SK-N-SH (cell line): ENCODE results near the gene AGAP2. TPM values are rescaled to one million over a fixed set of nuclear protein-coding genes. Genes with fewer than 3 reads are reported as not detected.

Experiments
- CTCF ChIA-PET: fragments of 300-600, 350-600 bp; formaldehyde crosslinking; extraction: SDS; loops from one replicate; lab custom pipeline; 2021; lab: Yijun Ruan, JAX
- POLR2A ChIA-PET: fragments of 350-600 bp; sonication (Branson Sonifier 250); formaldehyde crosslinking; extraction: SDS; loops from one replicate; lab custom pipeline; 2020; ENCODE audit warnings: antibody characterized with exemption, inconsistent platforms; lab: Yijun Ruan, JAX
- DNase-seq: peaks from one replicate; pipeline ENCODE4 v3.0.0; 2012
- H2AFZ ChIP-seq: fragments of 200-600 bp; sonication (generic); 2 replicates; pipeline ENCODE4 v1.8.1; 2016; ENCODE audit warnings: antibody characterized with exemption, mild to moderate bottlenecking, low read depth
- H3F3A ChIP-seq: fragments of 200-600 bp; sonication (generic); replicated peaks from 2 replicates; pipeline ENCODE3; 2016; ENCODE audit warnings: antibody characterized with exemption, mild to moderate bottlenecking; ENCODE audit not compliant: insufficient read depth
- H3K27ac ChIP-seq, 2 experiments: fragments of 200-500 bp in 1 of 2; fragments of 200-600 bp in 1 of 2; sonication (Bioruptor generic) in 1 of 2; sonication (generic), shearing (Covaris generic) in 1 of 2; 2 replicates each; pipeline versions ENCODE4 v1.5.1 to v1.6.1; 2014 to 2016; ENCODE audit warnings: low read depth in 2 of 2, inconsistent platforms in 1 of 2, low read length in 1 of 2, mild to moderate bottlenecking in 1 of 2, mixed read lengths in 1 of 2
- H3K27me3 ChIP-seq: fragments of 200-600 bp; sonication (generic), shearing (Covaris generic); 2 replicates; pipeline ENCODE4 v1.6.1; 2016; ENCODE audit warnings: mixed run types; ENCODE audit not compliant: insufficient read depth
- H3K36me3 ChIP-seq, 2 experiments: fragments of 200-500 bp in 1 of 2; fragments of 200-600 bp in 1 of 2; sonication (Bioruptor generic) in 1 of 2; sonication (generic) in 1 of 2; replicated peaks in 1 of 2; 2 replicates each; pipeline versions ENCODE3 to v1.5.1; 2014 to 2016; ENCODE audit warnings: low read length in 1 of 2, mild to moderate bottlenecking in 1 of 2; ENCODE audit not compliant: insufficient read depth in 2 of 2, control insufficient read depth in 1 of 2
- H3K4me1 ChIP-seq, 2 experiments: fragments of 200-500 bp in 1 of 2; fragments of 200-600 bp in 1 of 2; sonication (Bioruptor generic) in 1 of 2; sonication (generic), shearing (Covaris generic) in 1 of 2; 2 replicates each; pipeline versions ENCODE4 v1.5.1 to v1.6.1; 2014 to 2016; ENCODE audit warnings: low read depth in 1 of 2, low read length in 1 of 2, mixed run types in 1 of 2; ENCODE audit not compliant: insufficient read depth in 2 of 2, control insufficient read depth in 1 of 2
- H3K4me2 ChIP-seq: fragments of 200-600 bp; sonication (generic), shearing (Covaris generic); 2 replicates; pipeline ENCODE4 v1.6.1; 2017; ENCODE audit warnings: mixed run types
- H3K4me3 ChIP-seq, 2 experiments: fragments of 200-500 bp in 1 of 2; fragments of 200-600 bp in 1 of 2; sonication (Bioruptor generic) in 1 of 2; sonication (generic), shearing (Covaris generic) in 1 of 2; 2 replicates each; pipeline versions ENCODE4 v1.5.1 to v1.8.1; 2014 to 2016; ENCODE audit warnings: low read depth in 2 of 2, inconsistent platforms in 1 of 2, low read length in 1 of 2, mild to moderate bottlenecking in 1 of 2, mixed read lengths in 1 of 2, moderate library complexity in 1 of 2
- H3K79me2 ChIP-seq: fragments of 200-600 bp; sonication (generic); 2 replicates; pipeline ENCODE4 v1.8.1; 2017; ENCODE audit warnings: mild to moderate bottlenecking; ENCODE audit not compliant: insufficient read depth
- H3K9ac ChIP-seq: fragments of 200-600 bp; sonication (generic); 2 replicates; pipeline ENCODE4 v1.6.1; 2017; ENCODE audit warnings: mixed run types
- H3K9me2 ChIP-seq: fragments of 200-600 bp; sonication (generic); 2 replicates; pipeline ENCODE4 v1.6.1; 2017; ENCODE audit warnings: mixed run types
- H3K9me3 ChIP-seq: fragments of 200-600 bp; sonication (generic); 2 replicates; pipeline ENCODE4 v1.6.1; 2017; ENCODE audit warnings: mixed run types, mild to moderate bottlenecking, moderate library complexity
- H4K20me1 ChIP-seq: fragments of 200-600 bp; sonication (generic); 2 replicates; pipeline ENCODE4 v1.6.1; 2017; ENCODE audit warnings: mild to moderate bottlenecking, mixed run types; ENCODE audit not compliant: insufficient read depth
- CHD2 ChIP-seq: fragments of 150-350 bp; IDR thresholded peaks from 2 replicates; pipeline ENCODE4 v1.6.1; 2018; ENCODE audit warnings: low read length; ENCODE audit not compliant: partially characterized antibody
- CTCF ChIP-seq: fragments of 200-600 bp; sonication (generic); IDR thresholded peaks from 2 replicates; pipeline ENCODE4 v1.6.1; 2017; ENCODE audit warnings: antibody characterized with exemption, mild to moderate bottlenecking, moderate library complexity
- EP300 ChIP-seq, 2 experiments: IDR thresholded peaks; 2 replicates each; pipeline versions ENCODE4 v1.4.0 to v1.6.1; 2012; ENCODE audit warnings: borderline replicate concordance in 1 of 2, low read depth in 1 of 2, low read length in 1 of 2
- FOXJ3 ChIP-seq: sonication (generic); formaldehyde crosslinking; IDR thresholded peaks from 2 replicates; pipeline ENCODE4 v1.5.1; 2020; ENCODE audit warnings: mild to moderate bottlenecking, missing genetic modification reagents
- FOXM1 ChIP-seq: IDR thresholded peaks from 2 replicates; pipeline ENCODE4 v1.4.0; 2012; ENCODE audit warnings: low read depth, mild to moderate bottlenecking
- GABPA ChIP-seq: IDR thresholded peaks from 2 replicates; pipeline ENCODE4 v1.4.0; 2012; ENCODE audit warnings: low read depth, mild to moderate bottlenecking
- GATA2 ChIP-seq: sonication (generic); formaldehyde crosslinking; IDR thresholded peaks from 2 replicates; pipeline ENCODE4 v1.5.0; 2020; ENCODE audit warnings: mild to moderate bottlenecking, missing genetic modification reagents
- JUND ChIP-seq: IDR thresholded peaks from 2 replicates; pipeline ENCODE4 v1.4.0; 2012
- MAX ChIP-seq: IDR thresholded peaks from 2 replicates; pipeline ENCODE4 v1.4.0; 2012; ENCODE audit warnings: low read depth
- MEF2A ChIP-seq: IDR thresholded peaks from 2 replicates; pipeline ENCODE4 v1.4.0; 2012; ENCODE audit warnings: low read depth, borderline replicate concordance
- MXI1 ChIP-seq: IDR thresholded peaks from 2 replicates; pipeline ENCODE4 v1.6.1; 2012; ENCODE audit warnings: mild to moderate bottlenecking, low read depth, low read length, improper control_type of control experiment
- NRF1 ChIP-seq: IDR thresholded peaks from 2 replicates; pipeline ENCODE4 v1.6.1; 2012; ENCODE audit warnings: low read depth, mild to moderate bottlenecking, low read length
- POLR2AphosphoS5 ChIP-seq: IDR thresholded peaks from 2 replicates; pipeline ENCODE4 v1.6.1; 2012; ENCODE audit warnings: low read depth, low read length
- RAD21 ChIP-seq: IDR thresholded peaks from 2 replicates; pipeline ENCODE4 v1.6.1; 2012; ENCODE audit warnings: mild to moderate bottlenecking, low read length
- RCOR1 ChIP-seq: fragments of 150-350 bp; IDR thresholded peaks from 2 replicates; pipeline ENCODE4 v1.6.1; 2017; ENCODE audit warnings: antibody characterized with exemption, low read length
- RXRA ChIP-seq: IDR thresholded peaks from 2 replicates; pipeline ENCODE4 v1.4.0; 2012; ENCODE audit warnings: low read depth, mild to moderate bottlenecking, borderline replicate concordance
- SIN3A ChIP-seq: IDR thresholded peaks from 2 replicates; pipeline ENCODE4 v1.6.1; 2012; ENCODE audit warnings: low read depth, mild to moderate bottlenecking, low read length, moderate library complexity, borderline replicate concordance
- SMC3 ChIP-seq: IDR thresholded peaks from 2 replicates; pipeline ENCODE4 v1.6.1; 2012; ENCODE audit warnings: low read depth, low read length, improper control_type of control experiment
- TAF1 ChIP-seq: IDR thresholded peaks from 2 replicates; pipeline ENCODE4 v1.6.1; 2012; ENCODE audit warnings: low read depth, mild to moderate bottlenecking, low read length, moderate library complexity, borderline replicate concordance
- TCF12 ChIP-seq: IDR thresholded peaks from 2 replicates; pipeline ENCODE4 v1.4.0; 2012
- TEAD4 ChIP-seq: IDR thresholded peaks from 2 replicates; pipeline ENCODE4 v1.4.0; 2012; ENCODE audit warnings: mild to moderate bottlenecking, borderline replicate concordance; ENCODE audit not compliant: insufficient read depth
- USF1 ChIP-seq: IDR thresholded peaks from 2 replicates; pipeline ENCODE4 v1.4.0; 2012; ENCODE audit warnings: low read depth, borderline replicate concordance
- YY1 ChIP-seq: IDR thresholded peaks from 2 replicates; pipeline ENCODE4 v1.4.0; 2012; ENCODE audit warnings: low read depth, mild to moderate bottlenecking
- ZBTB33 ChIP-seq: IDR thresholded peaks from 2 replicates; pipeline ENCODE4 v1.4.0; 2012; ENCODE audit warnings: low read depth, borderline replicate concordance
- WGBS: methylation state at CpG from one replicate; pipeline ENCODE4 v1.1.6; 2017; ENCODE audit warnings: low lambda C conversion rate; 5-methylcytosine and 5-hydroxymethylcytosine counted together
- polyA plus RNA-seq, 3 experiments: library from polyadenylated mRNA; depleted of rRNA; stranded (reverse); fragments of >200 nt; gene quantifications; 2 replicates each; pipeline ENCODE4 v1.2.3, GENCODE V29; 2012
- TF ChIP-seq, protein P1 (sequence below): fragments of 150-350 bp; IDR thresholded peaks from 2 replicates; pipeline ENCODE4 v1.6.1; 2016; ENCODE audit warnings: mild to moderate bottlenecking, low read depth, low read length
- TF ChIP-seq, protein P2 (sequence below): IDR thresholded peaks from 2 replicates; pipeline ENCODE4; 2012

Gene AGAP2
- polyA plus RNA-seq, 1 of the 3 experiments (the other 2 are of a cell fraction): 5.2 TPM

DNA sequence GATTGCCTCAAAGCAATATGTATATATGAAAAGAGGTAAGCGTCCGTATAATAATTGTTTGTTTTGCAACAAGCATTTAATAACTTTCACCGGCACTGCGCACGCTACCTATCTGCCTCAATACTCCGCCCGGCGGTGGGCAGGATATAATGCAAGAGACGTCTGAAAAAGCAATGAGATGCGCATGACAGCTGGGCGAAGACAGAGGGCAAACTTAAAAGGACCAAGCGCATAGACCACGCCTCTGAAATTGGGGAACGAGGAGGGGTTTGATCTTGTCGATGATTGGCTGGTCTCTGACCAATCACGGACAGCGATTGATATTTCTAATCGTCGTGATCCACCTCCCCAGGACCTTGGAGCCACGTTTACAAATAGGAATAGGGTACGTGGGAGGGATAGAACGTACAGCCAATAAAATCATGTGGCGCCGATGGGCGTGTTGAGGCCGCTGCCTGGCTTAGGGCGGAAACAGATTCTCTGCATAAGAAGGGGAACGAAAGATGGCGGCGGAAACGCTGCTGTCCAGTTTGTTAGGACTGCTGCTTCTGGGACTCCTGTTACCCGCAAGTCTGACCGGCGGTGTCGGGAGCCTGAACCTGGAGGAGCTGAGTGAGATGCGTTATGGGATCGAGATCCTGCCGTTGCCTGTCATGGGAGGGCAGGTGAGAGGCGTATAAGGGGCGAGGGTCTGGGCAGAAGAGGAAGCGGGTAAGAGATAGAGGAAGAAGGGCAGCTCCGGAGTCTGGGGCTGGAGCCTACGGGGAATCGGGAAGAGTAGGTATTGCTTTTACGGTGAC, 44.7 kb downstream of the AGAP2 start, which contains the start of gene OS9:
Gene OS9 (plus strand): TSS at position 474 of the 800 bp plus-strand sequence. CDS start 30 bp downstream, at position 504.
- no peaks in the 10 kb centered on the region for H3K9me3 ChIP-seq
- peaks cover 14% of the 10 kb centered on the region; the same call in 1 of the 2 replicates for H3K79me2 ChIP-seq
- WGBS: 1% methylated on average over 45 of the region's 45 CpGs
- H3K9me2 ChIP-seq: no peaks in the 10 kb centered on the region
- H3K27me3 ChIP-seq: no peaks in the 10 kb centered on the region
- POLR2A ChIA-PET: interaction anchor here (0.6 to 1.1 kb wide), 3 partner anchors 37 to 361 kb away, joined by 3 read pairs; partner anchors contain the start of gene ARHGEF25
- CTCF ChIA-PET: interaction anchor here (0.6 to 3.4 kb wide), 18 partner anchors 11 to 231 kb away, joined by 3 to 27 read pairs (median 5); partner anchors contain the start of gene B4GALNT1
- peak within 1 kb of the TSS; percentile 81 for H3K9ac ChIP-seq
- H3F3A ChIP-seq: peaks cover 13% of the 10 kb centered on the region
- H2AFZ ChIP-seq: peak within 1 kb of the TSS; percentile 98
- no peaks in the 10 kb centered on the region for H4K20me1 ChIP-seq
- H3K4me3 ChIP-seq: peak within 1 kb of the TSS; percentile 90
- peak within 1 kb of the TSS in 1 of 2 experiments; percentile 59; a peak in 2 of 4 replicates for H3K27ac ChIP-seq
- H3K4me2 ChIP-seq: peak within 1 kb of the TSS; percentile 79
- peaks cover 0 to 7% of the 10 kb centered on the region in 2 experiments; a peak in 2 of 4 replicates for H3K4me1 ChIP-seq
- peaks cover 19 to 20% of the 10 kb centered on the region in 2 experiments for H3K36me3 ChIP-seq
- DNase-seq: peak; percentile 90
- TF ChIP-seq CTCF (peak; percentile 71), JUND (no peak), RAD21 (peak; percentile 56), ZBTB33 (no peak), NRF1 (peak; percentile 89), GABPA (peak; percentile 74), FOXJ3 (CRISPR knock-in tag) (no peak), TCF12 (no peak), POLR2AphosphoS5 (peak; percentile 82), SIN3A (peak; percentile 72; the same call in 1 of the 2 replicates), TAF1 (peak; percentile 86), RCOR1 (no peak), GATA2 (no peak), MEF2A (no peak), TEAD4 (no peak), CHD2 (peak; percentile 90), USF1 (no peak), FOXM1 (no peak), MAX (peak; percentile 47), EP300 (IDR thresholded peaks at IDR 0.05; ENCODE audit: borderline replicate concordance in 1 of 2, low read depth in 1 of 2, low read length in 1 of 2) (no peak), SMC3 (peak; percentile 35; the same call in 1 of the 2 replicates), RXRA (no peak), YY1 (peak; percentile 94), MXI1 (peak; percentile 88)
- TF ChIP-seq, protein P1, sequence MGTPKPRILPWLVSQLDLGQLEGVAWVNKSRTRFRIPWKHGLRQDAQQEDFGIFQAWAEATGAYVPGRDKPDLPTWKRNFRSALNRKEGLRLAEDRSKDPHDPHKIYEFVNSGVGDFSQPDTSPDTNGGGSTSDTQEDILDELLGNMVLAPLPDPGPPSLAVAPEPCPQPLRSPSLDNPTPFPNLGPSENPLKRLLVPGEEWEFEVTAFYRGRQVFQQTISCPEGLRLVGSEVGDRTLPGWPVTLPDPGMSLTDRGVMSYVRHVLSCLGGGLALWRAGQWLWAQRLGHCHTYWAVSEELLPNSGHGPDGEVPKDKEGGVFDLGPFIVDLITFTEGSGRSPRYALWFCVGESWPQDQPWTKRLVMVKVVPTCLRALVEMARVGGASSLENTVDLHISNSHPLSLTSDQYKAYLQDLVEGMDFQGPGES: peak; percentile 83
- TF ChIP-seq, protein P2, sequence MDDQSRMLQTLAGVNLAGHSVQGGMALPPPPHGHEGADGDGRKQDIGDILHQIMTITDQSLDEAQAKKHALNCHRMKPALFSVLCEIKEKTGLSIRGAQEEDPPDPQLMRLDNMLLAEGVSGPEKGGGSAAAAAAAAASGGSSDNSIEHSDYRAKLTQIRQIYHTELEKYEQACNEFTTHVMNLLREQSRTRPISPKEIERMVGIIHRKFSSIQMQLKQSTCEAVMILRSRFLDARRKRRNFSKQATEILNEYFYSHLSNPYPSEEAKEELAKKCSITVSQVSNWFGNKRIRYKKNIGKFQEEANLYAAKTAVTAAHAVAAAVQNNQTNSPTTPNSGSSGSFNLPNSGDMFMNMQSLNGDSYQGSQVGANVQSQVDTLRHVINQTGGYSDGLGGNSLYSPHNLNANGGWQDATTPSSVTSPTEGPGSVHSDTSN: peak; percentile 94
